Measurements from ENCODE around the gene GMDS.

GMDS gene

DNA sequence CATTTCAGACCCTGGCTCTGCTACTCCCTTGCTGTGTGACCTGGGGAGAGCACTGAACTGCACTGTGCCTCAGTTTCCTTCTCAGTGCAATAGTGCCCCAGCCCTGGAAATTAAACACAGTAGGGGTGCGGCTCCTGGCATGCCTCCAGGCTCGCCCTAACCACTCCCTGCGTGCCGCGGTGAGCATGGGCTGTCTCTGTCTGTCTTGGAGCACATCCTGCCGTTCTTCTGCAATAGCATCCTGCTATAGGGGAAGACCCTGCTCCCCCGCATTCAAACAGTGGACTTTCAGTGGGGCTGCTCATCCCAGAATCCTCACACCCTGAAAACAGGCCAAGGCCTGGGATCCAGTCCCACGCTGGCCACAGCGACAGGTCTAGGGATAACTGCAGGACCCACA, 506.2 kb downstream of the GMDS start:
- Histone ChIP-seq H2AFZ (ENCODE audit: low read length) (no peak overlapping the region), H3K9ac (ENCODE audit: low read length) (no peak overlapping the region), H3K9me2 (replicated peaks; ENCODE audit: insufficient read depth, low read length) (no peaks in the 10 kb centered on the region), H3K27me3 (replicated peaks; ENCODE audit: insufficient read depth, low read length) (no peaks in the 10 kb centered on the region), H3K4me1 (ENCODE audit: low read length) (peaks cover 6% of the 10 kb centered on the region; the same call in 1 of the 2 replicates), H3K9me3 (replicated peaks; ENCODE audit: insufficient read depth, low read length) (no peaks in the 10 kb centered on the region), H3K4me3 (ENCODE audit: low read length) (no peak overlapping the region), H3K4me2 (ENCODE audit: low read depth, low read length) (no peak overlapping the region), H3K79me2 (ENCODE audit: low read length) (no peaks in the 10 kb centered on the region), H3K36me3 (replicated peaks; ENCODE audit: insufficient read depth, low read length) (no peaks in the 10 kb centered on the region), H4K20me1 (ENCODE audit: insufficient read depth, low read length) (no peaks in the 10 kb centered on the region), H3K27ac (ENCODE audit: low read length) (no peak overlapping the region), H3F3A (ENCODE audit: insufficient read depth, low read length) (no peaks in the 10 kb centered on the region)
- TF ChIP-seq, protein P1, sequence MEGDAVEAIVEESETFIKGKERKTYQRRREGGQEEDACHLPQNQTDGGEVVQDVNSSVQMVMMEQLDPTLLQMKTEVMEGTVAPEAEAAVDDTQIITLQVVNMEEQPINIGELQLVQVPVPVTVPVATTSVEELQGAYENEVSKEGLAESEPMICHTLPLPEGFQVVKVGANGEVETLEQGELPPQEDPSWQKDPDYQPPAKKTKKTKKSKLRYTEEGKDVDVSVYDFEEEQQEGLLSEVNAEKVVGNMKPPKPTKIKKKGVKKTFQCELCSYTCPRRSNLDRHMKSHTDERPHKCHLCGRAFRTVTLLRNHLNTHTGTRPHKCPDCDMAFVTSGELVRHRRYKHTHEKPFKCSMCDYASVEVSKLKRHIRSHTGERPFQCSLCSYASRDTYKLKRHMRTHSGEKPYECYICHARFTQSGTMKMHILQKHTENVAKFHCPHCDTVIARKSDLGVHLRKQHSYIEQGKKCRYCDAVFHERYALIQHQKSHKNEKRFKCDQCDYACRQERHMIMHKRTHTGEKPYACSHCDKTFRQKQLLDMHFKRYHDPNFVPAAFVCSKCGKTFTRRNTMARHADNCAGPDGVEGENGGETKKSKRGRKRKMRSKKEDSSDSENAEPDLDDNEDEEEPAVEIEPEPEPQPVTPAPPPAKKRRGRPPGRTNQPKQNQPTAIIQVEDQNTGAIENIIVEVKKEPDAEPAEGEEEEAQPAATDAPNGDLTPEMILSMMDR (IDR thresholded peaks at IDR 0.05; ENCODE audit: low read length): no peak
- TF ChIP-seq EZH2 (optimal IDR thresholded peaks at IDR 0.05; ENCODE audit: low read depth, low read length) (no peak), EZH2phosphoT487 (IDR thresholded peaks at IDR 0.05; ENCODE audit: low read length) (no peak)
- no peak for DNase-seq

DNA sequence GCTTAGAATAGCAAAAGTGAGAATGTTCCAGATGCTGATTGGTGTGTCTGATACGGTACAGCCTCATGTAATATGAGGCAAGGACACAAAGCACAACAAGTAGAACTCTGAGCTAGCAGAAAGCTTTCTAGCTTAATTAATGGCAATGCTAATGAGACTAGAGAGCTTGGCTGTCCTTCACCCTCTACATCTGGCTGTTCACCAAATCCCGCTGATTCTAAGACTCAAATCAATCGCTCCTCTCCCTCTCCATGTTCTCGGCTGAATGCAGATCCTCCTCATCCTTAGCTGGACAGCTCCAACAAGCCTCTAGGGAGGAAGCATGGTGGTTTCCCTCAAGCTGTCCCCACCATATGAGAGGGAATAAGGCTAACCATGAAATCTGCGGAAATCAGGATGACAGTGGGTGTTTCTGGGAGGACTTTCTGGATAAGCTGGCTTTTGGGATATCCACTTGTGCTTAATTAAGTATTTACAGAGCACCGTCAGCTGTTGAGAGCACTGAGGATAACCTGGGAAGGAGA, 506.8 kb downstream of the GMDS start:
- no peak overlapping the region for H2AFZ ChIP-seq (ENCODE audit: low read length)
- H3K36me3 ChIP-seq (replicated peaks; ENCODE audit: insufficient read depth, low read length): no peaks in the 10 kb centered on the region
- H3K4me1 ChIP-seq (ENCODE audit: low read length): peaks cover 6% of the 10 kb centered on the region; the same call in 1 of the 2 replicates
- no peaks in the 10 kb centered on the region for H3K79me2 ChIP-seq (ENCODE audit: low read length)
- no peak for DNase-seq
- H3F3A ChIP-seq (ENCODE audit: insufficient read depth, low read length): no peaks in the 10 kb centered on the region
- no peaks in the 10 kb centered on the region for H3K9me3 ChIP-seq (replicated peaks; ENCODE audit: insufficient read depth, low read length)
- no peaks in the 10 kb centered on the region for H3K9me2 ChIP-seq (replicated peaks; ENCODE audit: insufficient read depth, low read length)
- H3K4me2 ChIP-seq (ENCODE audit: low read depth, low read length): no peak overlapping the region
- no peaks in the 10 kb centered on the region for H4K20me1 ChIP-seq (ENCODE audit: insufficient read depth, low read length)
- no peak overlapping the region for H3K27ac ChIP-seq (ENCODE audit: low read length)
- H3K9ac ChIP-seq (ENCODE audit: low read length): no peak overlapping the region
- no peak overlapping the region for H3K4me3 ChIP-seq (ENCODE audit: low read length)
- no peaks in the 10 kb centered on the region for H3K27me3 ChIP-seq (replicated peaks; ENCODE audit: insufficient read depth, low read length)
- TF ChIP-seq EZH2 (optimal IDR thresholded peaks at IDR 0.05; ENCODE audit: low read depth, low read length) (no peak), EZH2phosphoT487 (IDR thresholded peaks at IDR 0.05; ENCODE audit: low read length) (no peak)
- TF ChIP-seq, protein P1 (IDR thresholded peaks at IDR 0.05; ENCODE audit: low read length): no peak

DNA sequence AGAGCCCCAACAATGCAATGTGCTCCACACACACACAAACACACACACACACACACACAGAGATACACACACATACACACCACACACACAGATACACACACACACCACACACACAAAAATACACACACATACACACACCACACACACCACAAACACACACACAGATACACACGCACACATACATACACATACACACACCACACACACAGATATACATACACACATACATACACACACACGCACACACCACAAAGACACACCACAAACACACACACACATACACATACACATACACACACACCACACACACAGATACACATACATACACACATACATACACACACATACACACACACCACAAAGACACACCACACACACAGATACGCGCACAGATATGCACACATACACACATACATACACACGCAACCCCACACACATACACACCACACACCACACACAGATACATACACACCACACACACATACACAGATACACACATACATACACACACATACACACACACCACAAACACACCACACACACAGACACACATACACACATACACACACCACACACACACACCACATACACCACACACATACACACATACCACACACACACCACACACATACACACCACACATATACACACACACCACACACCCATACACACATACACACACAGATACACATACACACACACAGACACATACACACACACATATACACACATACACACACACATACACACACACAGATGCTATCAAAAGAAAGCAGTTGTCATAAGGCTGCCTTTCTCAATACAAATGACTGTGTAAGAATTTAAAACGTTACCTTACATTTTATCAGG, 507.7 kb downstream of the GMDS start:
- Histone ChIP-seq H3K4me3 (ENCODE audit: low read length) (no peak overlapping the region), H3K9me3 (replicated peaks; ENCODE audit: insufficient read depth, low read length) (no peaks in the 10 kb centered on the region), H3K27me3 (replicated peaks; ENCODE audit: insufficient read depth, low read length) (no peaks in the 10 kb centered on the region), H3F3A (ENCODE audit: insufficient read depth, low read length) (no peaks in the 10 kb centered on the region), H3K9ac (ENCODE audit: low read length) (no peak overlapping the region), H2AFZ (ENCODE audit: low read length) (no peak overlapping the region), H3K27ac (ENCODE audit: low read length) (no peak overlapping the region), H3K9me2 (replicated peaks; ENCODE audit: insufficient read depth, low read length) (no peaks in the 10 kb centered on the region), H3K79me2 (ENCODE audit: low read length) (no peaks in the 10 kb centered on the region), H3K4me2 (ENCODE audit: low read depth, low read length) (no peak overlapping the region), H3K4me1 (ENCODE audit: low read length) (peaks cover 6% of the 10 kb centered on the region; the same call in 1 of the 2 replicates), H3K36me3 (replicated peaks; ENCODE audit: insufficient read depth, low read length) (no peaks in the 10 kb centered on the region), H4K20me1 (ENCODE audit: insufficient read depth, low read length) (no peaks in the 10 kb centered on the region)
- DNase-seq: no peak
- TF ChIP-seq EZH2phosphoT487 (IDR thresholded peaks at IDR 0.05; ENCODE audit: low read length): no peak
- TF ChIP-seq, protein P1 (IDR thresholded peaks at IDR 0.05; ENCODE audit: low read length): no peak
- no peak for TF ChIP-seq EZH2 (optimal IDR thresholded peaks at IDR 0.05; ENCODE audit: low read depth, low read length)
